Stimulated activated CD8-positive, alpha-beta memory T cell treated with anti-CD3 and anti-CD28 coated beads, Interleukin-4, amount 100 ng/mL, for 1 hour (primary cell): ENCODE results near the gene CEND1.

Experiments
- DNase-seq, 2 donors: peaks; one replicate each; pipeline ENCODE4 v3.0.0-alpha.2; 2020; ENCODE audit warnings: low read depth in 2 of 2, low spot score in 1 of 2

CEND1 gene

DNA sequence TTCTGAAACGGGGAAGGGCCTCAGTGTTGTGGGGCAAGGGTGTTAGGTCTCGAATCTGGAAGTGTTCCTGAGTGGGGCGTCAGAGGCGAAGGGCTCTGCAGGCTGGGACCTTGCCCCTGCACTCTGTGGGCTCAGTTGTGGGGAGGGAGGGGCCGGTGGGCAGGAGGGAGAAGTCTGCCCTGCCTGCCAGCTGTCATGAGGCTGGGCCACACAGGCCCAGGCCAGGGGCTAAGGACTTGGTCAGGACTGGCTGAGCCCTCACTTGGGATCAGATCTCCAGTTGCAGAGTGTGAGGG lies 38.0 kb upstream of the CEND1 start, which contains the start of gene CRACR2B:
Gene CRACR2B, plus strand, starts transcription at position 23 of the 296 bp plus-strand sequence. CDS start 689 bp downstream, outside the sequence.
- no peak for DNase-seq

GRCh38 chr11:827146-827896 lies 37.4 kb upstream of the CEND1 start:
- DNase-seq = no peak

DNA sequence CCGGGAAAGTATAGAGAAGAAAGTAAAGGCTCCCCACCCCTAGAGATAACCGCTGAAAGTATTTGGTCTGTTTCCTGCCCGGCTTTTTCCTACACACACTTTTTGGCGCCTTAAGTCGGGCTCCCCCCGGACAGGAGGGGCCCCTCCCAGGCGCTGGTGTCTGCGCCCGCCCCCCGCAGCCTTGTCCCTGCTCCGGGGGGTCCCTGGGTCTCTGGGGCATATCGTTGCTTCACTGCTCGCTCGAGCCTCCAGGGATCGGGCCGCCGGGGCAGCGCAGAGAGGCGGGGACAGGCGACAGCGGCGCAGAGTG lies 36.9 kb upstream of the CEND1 start:
- DNase-seq = no peak

- DNase-seq = no peak
Measured at GRCh38 chr11:826227-826621, 36.3 kb upstream of the CEND1 start.

DNA sequence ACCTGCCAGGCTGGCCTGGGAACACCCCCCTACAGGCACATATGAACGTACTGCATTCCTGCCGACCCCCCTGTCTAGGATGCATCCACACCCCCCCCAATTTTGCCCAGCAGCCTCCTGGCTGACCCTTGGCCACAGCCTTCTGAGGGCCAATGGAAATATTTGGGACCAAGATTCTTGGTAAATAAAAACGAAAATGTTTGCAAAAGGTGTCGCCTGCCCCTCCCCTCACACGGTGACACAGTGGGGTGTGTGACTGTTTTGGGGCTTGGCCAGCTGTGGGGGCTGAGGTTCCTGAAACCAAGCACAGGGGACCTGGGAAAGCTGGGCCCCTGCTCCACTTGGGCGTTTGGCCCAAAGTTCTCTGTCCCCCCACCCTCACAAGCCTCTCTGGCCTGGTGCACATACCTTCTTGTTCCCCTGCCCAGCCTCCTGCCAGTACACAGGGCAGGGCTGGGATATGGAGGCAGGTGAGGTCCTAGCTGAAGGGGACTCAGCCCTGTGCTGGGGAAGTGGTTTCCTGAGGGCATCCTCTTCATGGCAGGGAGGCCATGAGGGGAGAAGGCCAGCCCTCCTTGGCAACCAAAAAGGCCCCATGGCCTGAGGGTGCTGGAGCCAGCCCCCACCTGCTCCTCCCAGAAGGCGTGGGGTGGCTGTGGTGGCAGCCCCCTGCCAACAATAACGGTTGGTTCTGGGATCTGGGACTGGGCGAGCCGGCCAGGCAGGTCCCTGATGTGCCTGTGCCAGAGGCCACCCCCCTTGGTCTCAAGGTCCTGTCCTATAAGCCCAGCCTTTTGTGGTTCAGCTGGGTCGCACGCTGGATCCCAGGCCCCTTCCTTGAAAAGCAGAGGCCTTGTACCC lies 35.7 kb upstream of the CEND1 start:
- no peak for DNase-seq

- no peak for DNase-seq
Measured at GRCh38 chr11:824942-825341, 35.1 kb upstream of the CEND1 start.

DNA sequence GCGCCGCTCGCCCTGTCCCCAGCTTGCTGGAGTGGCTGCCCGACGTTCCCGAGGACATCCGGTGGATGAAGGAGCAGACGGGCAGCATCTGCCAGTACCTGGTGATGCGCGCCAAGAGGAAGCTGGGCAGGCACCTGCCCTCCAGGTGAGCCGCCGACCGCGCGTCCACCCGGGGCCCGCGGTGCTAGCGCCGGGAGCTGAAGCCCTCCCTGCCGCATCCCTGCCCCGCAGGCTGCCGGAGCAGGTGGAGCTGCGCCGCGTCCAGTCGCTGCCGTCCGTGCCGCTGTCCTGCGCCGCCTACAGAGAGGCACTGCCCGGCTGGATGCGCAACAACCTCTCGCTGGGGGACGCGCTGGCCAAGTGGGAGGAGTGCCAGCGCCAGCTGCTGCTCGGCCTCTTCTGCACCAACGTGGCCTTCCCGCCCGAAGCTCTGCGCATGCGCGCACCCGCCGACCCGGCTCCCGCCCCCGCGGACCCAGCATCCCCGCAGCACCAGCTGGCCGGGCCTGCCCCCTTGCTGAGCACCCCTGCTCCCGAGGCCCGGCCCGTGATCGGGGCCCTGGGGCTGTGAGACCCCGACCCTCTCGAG lies 34.5 kb upstream of the CEND1 start:
- DNase-seq = no peak

DNA sequence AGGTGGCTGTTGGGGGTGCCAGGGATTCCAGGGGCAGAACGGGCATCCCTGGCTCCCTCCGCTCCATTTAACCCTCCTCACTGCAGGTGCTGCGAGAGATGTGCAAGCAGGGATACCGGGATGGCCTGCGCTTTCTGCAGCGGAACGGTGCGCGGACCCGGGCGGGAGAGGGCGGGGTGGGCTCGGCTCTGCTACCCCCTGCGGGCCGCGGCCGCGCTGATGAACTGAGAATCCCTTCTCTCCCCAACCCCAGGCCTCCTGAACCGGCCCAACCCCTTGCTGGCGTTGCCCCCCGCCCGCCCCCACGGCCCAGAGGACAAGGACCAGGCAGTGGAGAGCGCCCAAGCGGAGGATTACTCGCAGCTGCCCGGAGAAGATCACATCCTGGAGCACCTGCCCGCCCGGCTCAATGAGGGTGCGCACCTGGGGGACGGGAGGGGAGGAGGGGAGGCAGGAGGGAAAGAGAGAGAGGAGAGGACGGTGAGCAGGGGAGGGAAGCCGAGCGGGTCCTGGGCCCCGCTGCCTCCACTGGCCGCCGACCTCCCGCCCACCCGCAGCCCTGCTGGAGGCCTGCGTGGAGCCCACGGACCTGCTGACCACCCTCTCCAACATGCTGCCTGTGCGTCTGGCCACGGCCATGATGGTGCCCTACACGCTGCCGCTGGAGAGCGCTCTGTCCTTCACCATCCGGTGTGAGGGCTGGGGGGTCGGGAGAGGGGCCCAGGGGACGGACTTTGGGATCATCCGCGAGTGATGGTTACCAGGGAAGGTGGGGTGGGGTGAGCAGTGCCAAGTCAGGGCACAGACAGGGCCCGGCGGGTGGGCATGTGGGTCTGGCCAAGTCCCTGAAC lies 33.8 kb upstream of the CEND1 start:
- no peak for DNase-seq

DNA sequence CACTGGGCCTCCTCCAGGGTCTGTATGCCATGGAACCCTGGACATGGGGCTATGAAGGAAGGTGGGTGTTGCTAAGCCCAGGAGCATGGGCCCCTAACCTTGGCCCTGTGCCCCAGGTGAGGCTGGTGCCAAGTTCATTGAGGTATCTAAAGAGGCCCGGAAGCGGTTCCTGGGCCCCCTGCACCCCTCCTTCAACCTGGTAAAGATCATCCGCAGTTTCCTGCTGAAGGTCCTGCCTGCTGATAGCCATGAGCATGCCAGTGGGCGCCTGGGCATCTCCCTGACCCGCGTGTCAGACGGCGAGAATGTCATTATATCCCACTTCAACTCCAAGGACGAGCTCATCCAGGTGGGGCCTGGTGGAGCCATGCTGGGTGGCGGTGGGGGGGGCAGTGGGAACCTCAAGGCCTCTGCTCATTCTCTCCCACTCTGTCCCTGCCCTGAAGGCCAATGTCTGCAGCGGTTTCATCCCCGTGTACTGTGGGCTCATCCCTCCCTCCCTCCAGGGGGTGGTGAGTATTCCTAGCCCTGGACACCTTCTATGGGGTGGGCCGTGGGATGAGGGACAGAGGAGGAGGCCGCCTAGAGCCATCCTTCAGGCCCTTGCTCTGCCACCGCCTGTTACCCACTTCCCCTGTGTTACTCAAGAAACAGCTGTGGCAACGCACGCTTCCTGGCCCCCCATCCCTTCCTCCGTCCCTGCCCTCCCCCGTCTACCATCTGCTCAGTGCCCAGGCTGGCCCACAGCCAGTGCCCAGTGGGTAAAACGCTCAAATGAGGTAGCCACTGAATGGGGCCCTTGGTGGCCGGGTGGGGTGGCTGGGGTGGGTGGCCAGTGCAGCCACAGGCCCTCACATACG lies 31.9 kb upstream of the CEND1 start:
- no peak for DNase-seq

DNA sequence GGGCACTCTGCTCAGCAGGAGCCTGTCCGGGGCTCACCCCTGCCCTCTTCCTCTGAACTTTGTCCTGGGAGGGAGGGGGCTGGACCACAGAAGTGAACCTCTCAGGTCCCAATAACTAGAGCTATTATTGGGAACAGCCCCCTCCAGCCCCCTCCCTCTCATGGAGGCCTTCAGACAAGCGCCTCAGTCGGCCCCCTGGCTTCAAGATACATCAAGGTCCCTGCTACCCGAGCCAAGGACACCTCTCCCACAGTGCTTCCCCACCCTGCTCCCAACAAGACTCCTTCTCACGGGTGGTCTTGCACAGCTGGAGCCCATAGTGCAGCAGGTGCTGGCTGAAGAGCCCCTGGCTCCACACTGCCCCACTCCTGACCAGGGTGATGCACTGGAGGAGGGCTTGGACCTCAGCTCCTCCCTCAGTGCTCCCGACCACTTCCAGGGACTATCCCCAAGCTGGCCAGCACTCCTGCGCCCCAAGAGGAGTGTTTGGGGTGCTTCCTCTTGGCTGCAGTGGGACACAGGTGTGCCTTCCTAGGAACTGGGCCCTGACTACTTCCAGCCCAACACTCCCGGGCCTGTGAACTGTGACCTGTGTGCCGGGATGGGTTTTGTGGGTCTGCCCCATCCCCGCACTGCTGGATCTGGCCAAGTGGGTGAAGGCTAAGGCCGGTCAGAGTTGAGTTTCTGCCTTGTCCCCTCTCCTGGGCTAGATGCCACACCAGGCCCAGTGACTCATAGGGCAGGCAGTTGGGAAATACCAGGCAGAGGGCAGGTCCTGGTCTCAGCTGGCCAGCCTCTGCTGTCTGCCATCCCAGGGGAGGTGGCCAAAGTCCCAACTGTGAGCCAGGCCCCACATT lies 31.0 kb upstream of the CEND1 start:
- DNase-seq = no peak

DNA sequence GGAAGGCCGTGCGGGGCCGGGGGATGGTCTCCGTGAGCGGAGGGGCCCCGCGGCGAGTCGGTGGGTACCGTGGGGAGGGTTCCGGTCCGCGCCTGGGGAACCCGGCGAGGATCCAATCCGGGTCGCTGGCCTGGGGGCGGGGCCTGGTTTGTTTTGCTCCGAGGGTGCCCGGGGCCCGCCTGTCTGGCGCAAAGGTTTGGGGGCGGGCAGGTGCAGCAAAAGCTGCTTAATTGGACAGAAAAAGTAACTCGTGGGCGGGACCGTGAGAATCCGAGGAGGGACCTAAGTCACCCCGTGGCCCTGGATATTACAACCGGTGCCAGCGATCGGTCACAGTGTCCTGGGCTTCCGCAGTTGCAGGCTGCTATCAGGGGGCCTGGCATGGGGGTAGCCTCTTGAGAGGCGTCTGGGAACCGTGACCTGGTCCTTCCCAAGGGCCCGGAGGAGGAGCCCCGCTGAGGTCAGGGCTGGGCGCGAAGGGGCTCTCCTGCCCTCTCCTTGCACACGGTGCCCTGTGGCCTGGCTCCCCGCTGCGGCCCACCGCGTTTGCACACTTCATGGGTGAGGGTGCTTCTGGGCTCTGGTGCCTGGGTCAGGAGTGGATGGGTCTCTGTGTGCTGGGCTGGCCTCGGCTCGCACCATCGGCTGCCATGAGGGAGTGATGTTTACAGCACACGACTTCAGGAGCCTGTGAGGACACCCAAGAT lies 30.2 kb upstream of the CEND1 start:
- DNase-seq = peak; percentile 87 to 92

- DNase-seq = peak; percentile 81 to 87
Measured at GRCh38 chr11:819129-819931, 29.4 kb upstream of the CEND1 start.

DNA sequence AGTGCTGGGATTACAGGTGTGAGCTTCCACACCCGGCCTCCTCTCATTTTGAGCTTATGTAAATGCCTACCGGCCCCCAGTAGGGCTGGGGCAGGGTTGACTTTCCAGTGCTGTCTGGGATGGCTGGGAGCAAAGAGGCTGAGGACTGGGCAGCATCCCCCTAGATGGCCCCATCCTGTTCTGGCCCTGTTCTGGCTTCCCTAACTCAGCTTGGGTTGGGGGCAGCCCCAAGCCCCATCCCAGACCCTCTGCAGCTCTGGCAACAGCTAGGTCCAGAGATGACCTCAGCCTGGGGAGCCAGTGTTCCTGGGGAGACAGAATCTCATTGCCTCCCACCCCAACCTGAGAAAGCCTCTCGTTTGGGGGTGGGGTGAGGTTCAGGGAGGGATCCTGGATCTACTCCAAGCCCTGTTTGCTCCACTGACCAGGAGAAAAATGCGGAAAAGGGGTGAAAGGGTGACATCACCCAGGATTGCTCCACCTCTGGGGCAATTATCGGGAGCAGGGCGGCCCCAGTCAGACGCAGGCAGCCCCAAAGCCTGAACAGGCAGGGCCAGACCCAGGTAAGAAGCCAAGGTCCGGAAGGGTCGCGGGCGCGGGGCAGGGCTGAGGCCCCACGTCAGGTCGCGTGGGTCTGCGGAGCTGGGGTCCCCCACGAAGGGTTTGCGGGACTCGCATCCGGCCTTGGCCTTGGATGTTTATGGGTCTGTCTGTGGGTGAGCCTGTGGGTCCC lies 28.7 kb upstream of the CEND1 start, which contains the start of gene PNPLA2:
Gene PNPLA2, plus strand, starts transcription at position 519 of the 733 bp plus-strand sequence. CDS start 805 bp downstream, outside the sequence.
- no peak for DNase-seq

DNA sequence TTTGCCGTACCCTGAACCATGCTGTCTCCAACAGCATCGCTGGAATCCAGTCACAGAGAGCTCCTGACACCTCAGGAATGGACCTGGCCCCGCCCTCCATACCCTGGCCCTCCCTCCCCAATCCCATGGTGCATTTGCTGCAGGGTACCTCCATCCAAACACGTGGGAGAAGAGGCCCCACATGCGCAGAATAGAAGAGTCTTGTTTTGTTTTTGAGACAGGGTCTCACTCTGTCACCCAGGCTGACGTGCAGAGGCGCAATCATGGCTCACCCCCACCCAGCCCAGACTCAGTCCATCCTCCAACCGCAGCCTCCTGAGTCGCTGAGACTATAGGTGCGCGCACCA lies 26.5 kb upstream of the CEND1 start:
- no peak for DNase-seq

GRCh38 chr11:815675-816432 lies 26.0 kb upstream of the CEND1 start:
- DNase-seq = no peak

- no peak for DNase-seq
Measured at GRCh38 chr11:813456-814096, 23.7 kb upstream of the CEND1 start.
